MM.1S (cell line): Measurements from ENCODE around the gene IFT74.

ENCODE experiments used
- CTCF ChIP-seq: fragments of 300-600 bp; sonication (generic); IDR thresholded peaks from 2 replicates; pipeline ENCODE4 v1.5.1; 2016; ENCODE audit warnings: antibody characterized with exemption, low read length, mixed read lengths
- EZH2 ChIP-seq: fragments of 300-600 bp; sonication (generic); optimal IDR thresholded peaks from 2 replicates; pipeline ENCODE3; 2017; ENCODE audit warnings: low read depth, mild to moderate bottlenecking, antibody characterized with exemption, low read length, mixed read lengths

- TF ChIP-seq CTCF (no peak), EZH2 (no peak)
Observed at GRCh38 chr9:27003426-27004077, 47.3 kb downstream of the IFT74 start.
